Measurements from ENCODE around the gene EPHB2. TPM values are rescaled to one million over a fixed set of nuclear protein-coding genes. Genes with fewer than 3 reads are reported as not detected.

EPHB2 gene
- total and polyA plus RNA-seq, 7 experiments from 2014 or later: 0.27 to 2.2 (median 0.49) TPM; not detected in 3

DNA sequence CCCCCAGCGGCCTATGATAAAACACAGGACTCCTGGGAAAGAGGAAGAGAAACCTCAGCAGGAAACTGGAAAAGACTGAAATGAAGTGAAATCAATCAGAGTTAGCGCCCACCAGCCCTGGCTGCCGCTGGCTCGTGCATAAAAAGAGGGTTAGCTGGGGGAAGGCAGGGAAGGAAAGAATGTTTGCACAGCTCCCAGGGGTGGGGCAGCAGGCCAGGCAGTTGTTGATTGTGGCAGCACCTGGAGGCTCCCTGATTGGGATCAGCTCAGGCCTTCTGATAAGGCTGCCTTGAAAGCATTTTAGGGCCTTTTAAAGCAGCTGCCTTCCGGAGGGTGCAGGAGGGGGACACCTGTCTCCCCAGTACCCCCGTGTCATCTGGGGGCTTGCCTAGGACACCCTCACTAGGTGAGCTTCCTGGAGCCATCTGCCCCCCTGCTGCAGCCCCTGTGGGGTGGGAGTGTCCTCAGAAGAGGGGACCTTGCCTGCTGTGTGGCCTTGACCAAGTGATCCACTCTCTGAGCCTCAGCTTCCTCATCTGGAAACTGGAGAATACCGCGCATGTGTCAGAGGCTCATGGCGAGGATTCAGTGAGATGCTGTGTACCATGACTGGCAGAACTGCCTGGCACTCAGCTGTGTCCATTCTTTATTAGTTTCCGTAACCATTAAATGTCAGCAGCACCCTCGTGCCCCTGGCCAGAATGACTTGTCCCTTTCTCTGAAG lies 6.6 kb downstream of the EPHB2 start:
- H3K36me3 Mint-ChIP-seq: no peaks in the 10 kb centered on the region
- intact Hi-C loops (cut with micrococcal nuclease): no loop called here
- no peaks in the 10 kb centered on the region for H3K27me3 ChIP-seq (ENCODE audit: control insufficient read depth in 2 of 2, insufficient read depth in 2 of 2, low read length in 2 of 2)
- H3K36me3 ChIP-seq (ENCODE audit: control insufficient read depth in 2 of 3, insufficient read depth in 3 of 3, low read length in 3 of 3): no peaks in the 10 kb centered on the region
- H3K27ac ChIP-seq (ENCODE audit: low read depth, low read length): no peak overlapping the region
- H3K9me3 ChIP-seq (ENCODE audit: control insufficient read depth in 2 of 3, low read length in 3 of 3): no peaks in the 10 kb centered on the region
- H3K27me3 Mint-ChIP-seq: peaks cover 23 to 51% (median 33%) of the 10 kb centered on the region in 5 donors
- H3K4me3 ChIP-seq (ENCODE audit: low read length): no peak overlapping the region
- H3K27ac Mint-ChIP-seq: no peak overlapping the region
- DNase-seq (no peak), ATAC-seq (no peak)
- CTCF ChIA-PET: no interaction called here
- POLR2A ChIA-PET: no interaction called here
- no peaks in the 10 kb centered on the region for H3K4me1 ChIP-seq (ENCODE audit: control insufficient read depth in 2 of 2, insufficient read depth in 2 of 2, low read length in 2 of 2)
- H3K9me3 Mint-ChIP-seq: peaks cover 0 to 1% (median 0%) of the 10 kb centered on the region in 11 donors
- H3K4me3 Mint-ChIP-seq: no peak overlapping the region
- peaks cover 0 to 2% (median 0%) of the 10 kb centered on the region in 7 donors for H3K4me1 Mint-ChIP-seq

GRCh38 chr1:22721122-22721873 lies 10.7 kb downstream of the EPHB2 start:
- peaks cover 4 to 26% (median 17%) of the 10 kb centered on the region in 5 donors for H3K27me3 Mint-ChIP-seq
- no peaks in the 10 kb centered on the region for H3K36me3 Mint-ChIP-seq
- no peaks in the 10 kb centered on the region for H3K27me3 ChIP-seq (ENCODE audit: control insufficient read depth in 2 of 2, insufficient read depth in 2 of 2, low read length in 2 of 2)
- H3K4me3 Mint-ChIP-seq: no peak overlapping the region
- no peak overlapping the region for H3K27ac ChIP-seq (ENCODE audit: low read depth, low read length)
- ATAC-seq: no peak
- no peaks in the 10 kb centered on the region for H3K9me3 ChIP-seq (ENCODE audit: control insufficient read depth in 2 of 3, low read length in 3 of 3)
- intact Hi-C loops (cut with micrococcal nuclease): no loop called here
- H3K4me3 ChIP-seq (ENCODE audit: low read length): no peak overlapping the region
- no peak overlapping the region for H3K27ac Mint-ChIP-seq
- DNase-seq: no peak
- no peaks in the 10 kb centered on the region for H3K4me1 ChIP-seq (ENCODE audit: control insufficient read depth in 2 of 2, insufficient read depth in 2 of 2, low read length in 2 of 2)
- ChIA-PET POLR2A (no interaction called here), CTCF (no interaction called here)
- no peaks in the 10 kb centered on the region for H3K36me3 ChIP-seq (ENCODE audit: control insufficient read depth in 2 of 3, insufficient read depth in 3 of 3, low read length in 3 of 3)
- H3K4me1 Mint-ChIP-seq: peaks cover 0 to 1% (median 0%) of the 10 kb centered on the region in 7 donors
- peaks cover 0 to 3% (median 0%) of the 10 kb centered on the region in 11 donors for H3K9me3 Mint-ChIP-seq

DNA sequence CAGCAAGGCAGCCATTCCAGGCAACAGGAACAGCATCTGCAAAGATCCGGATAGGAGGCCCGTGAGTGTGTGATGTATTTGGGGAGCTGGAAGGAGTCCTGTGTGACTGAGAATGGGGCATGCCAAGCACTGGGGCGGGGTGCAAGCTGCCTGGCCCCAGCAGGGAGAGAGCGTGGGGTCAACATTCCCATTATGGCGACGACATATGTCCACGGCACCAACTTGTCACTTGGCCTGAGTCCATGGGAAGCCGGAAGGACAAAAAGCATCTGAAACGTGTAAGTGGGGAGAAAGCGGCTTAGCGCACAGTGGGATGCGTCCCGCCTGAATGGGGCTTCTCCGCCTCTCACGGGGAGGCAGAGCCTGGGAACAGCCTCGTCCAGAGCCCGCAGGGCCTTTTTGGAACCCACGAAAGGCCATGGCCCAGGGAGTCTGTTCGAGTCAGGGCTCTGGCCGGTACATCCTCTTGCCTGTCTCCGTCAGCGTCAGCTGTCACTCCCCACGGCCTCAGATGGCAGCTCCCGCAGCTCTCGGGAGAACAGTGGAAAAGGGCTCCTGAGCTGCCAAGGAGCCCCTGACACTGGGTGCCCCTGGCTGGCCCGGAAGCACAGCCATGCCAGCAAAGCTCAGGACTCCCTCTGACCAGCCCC lies 12.4 kb downstream of the EPHB2 start:
- Histone ChIP-seq H3K4me1 (ENCODE audit: control insufficient read depth in 2 of 2, insufficient read depth in 2 of 2, low read length in 2 of 2) (no peaks in the 10 kb centered on the region), H3K27me3 (ENCODE audit: control insufficient read depth in 2 of 2, insufficient read depth in 2 of 2, low read length in 2 of 2) (no peaks in the 10 kb centered on the region), H3K9me3 (ENCODE audit: control insufficient read depth in 2 of 3, low read length in 3 of 3) (no peaks in the 10 kb centered on the region), H3K4me3 (ENCODE audit: low read length) (no peak overlapping the region), H3K27ac (ENCODE audit: low read depth, low read length) (no peak overlapping the region), H3K36me3 (ENCODE audit: control insufficient read depth in 2 of 3, insufficient read depth in 3 of 3, low read length in 3 of 3) (no peaks in the 10 kb centered on the region)
- intact Hi-C loops (cut with micrococcal nuclease): no loop called here
- DNase-seq (no peak), ATAC-seq (no peak)
- POLR2A ChIA-PET: no interaction called here
- Mint-ChIP-seq H3K36me3 (no peaks in the 10 kb centered on the region), H3K9me3 (peaks cover 0 to 3% (median 0%) of the 10 kb centered on the region in 11 donors), H3K27ac (no peak overlapping the region), H3K4me1 (peaks cover 0 to 1% (median 0%) of the 10 kb centered on the region in 7 donors), H3K27me3 (peaks cover 4 to 26% (median 18%) of the 10 kb centered on the region in 5 donors), H3K4me3 (no peak overlapping the region)
- CTCF ChIA-PET: no interaction called here

DNA sequence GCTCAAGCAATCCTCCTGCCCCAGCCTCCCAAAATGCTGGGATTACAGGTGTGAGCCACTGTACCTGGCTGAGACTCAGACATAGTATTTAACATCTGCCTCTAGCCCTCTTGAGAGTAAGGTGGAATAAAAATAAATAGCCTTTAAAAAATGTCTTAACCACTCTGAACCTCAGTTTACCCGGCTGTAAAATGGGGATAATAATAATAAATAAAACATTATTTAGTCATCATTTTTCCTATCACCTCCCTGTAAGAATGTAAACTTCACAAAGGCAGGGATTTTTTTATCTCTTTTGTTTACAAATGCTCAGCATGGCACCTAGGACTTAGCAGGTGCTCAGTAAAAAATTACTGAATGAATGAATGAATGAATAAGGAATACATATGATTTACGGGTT lies 17.2 kb downstream of the EPHB2 start:
- H3K27me3 ChIP-seq (ENCODE audit: control insufficient read depth in 2 of 2, insufficient read depth in 2 of 2, low read length in 2 of 2): no peaks in the 10 kb centered on the region
- H3K27ac ChIP-seq (ENCODE audit: low read depth, low read length): no peak overlapping the region
- no peaks in the 10 kb centered on the region for H3K36me3 ChIP-seq (ENCODE audit: control insufficient read depth in 2 of 3, insufficient read depth in 3 of 3, low read length in 3 of 3)
- no peak overlapping the region for H3K4me3 ChIP-seq (ENCODE audit: low read length)
- no peak for DNase-seq
- Mint-ChIP-seq H3K4me1 (no peaks in the 10 kb centered on the region), H3K27ac (no peak overlapping the region), H3K27me3 (peaks cover 4 to 25% (median 13%) of the 10 kb centered on the region in 5 donors), H3K36me3 (no peaks in the 10 kb centered on the region), H3K9me3 (peaks cover 0 to 3% (median 0%) of the 10 kb centered on the region in 11 donors), H3K4me3 (no peak overlapping the region)
- ChIA-PET CTCF (no interaction called here), POLR2A (no interaction called here)
- H3K9me3 ChIP-seq (ENCODE audit: control insufficient read depth in 2 of 3, low read length in 3 of 3): no peaks in the 10 kb centered on the region
- no peaks in the 10 kb centered on the region for H3K4me1 ChIP-seq (ENCODE audit: control insufficient read depth in 2 of 2, insufficient read depth in 2 of 2, low read length in 2 of 2)
- intact Hi-C loops (cut with micrococcal nuclease): no loop called here
- no peak for ATAC-seq

DNA sequence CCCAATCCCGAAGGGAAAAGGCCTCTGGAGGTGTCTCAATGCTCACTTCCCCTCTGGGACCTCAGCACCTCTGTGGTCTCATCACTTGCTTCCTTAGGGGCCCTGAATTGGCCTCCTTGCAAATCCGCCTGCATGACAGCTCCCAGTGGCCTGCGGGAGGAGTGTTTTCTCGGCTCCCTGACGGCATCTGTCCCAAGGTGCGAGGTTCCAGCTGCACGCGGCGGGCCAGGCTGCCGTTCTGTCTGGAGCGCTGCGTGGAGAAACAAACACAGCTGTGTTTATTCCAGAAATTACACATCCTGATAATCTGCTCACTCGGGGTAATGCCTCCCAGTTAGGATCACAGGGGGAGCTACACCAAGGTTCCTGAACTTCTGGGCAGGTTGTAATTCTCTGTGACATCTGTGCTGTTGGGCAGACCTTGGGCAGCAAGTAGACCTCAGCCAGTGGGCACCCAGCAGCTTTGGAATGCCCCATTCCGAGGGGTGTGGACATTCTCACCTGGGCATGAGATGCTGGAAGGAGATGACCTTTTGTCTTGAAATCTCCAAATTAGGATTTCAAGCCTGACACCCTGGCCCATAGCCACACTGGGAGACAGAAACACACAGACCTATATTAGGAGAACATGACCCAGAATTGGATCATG lies 18.2 kb downstream of the EPHB2 start:
- Histone ChIP-seq H3K4me3 (ENCODE audit: low read length) (no peak overlapping the region), H3K27me3 (ENCODE audit: control insufficient read depth in 2 of 2, insufficient read depth in 2 of 2, low read length in 2 of 2) (no peaks in the 10 kb centered on the region), H3K9me3 (ENCODE audit: control insufficient read depth in 2 of 3, low read length in 3 of 3) (no peaks in the 10 kb centered on the region), H3K36me3 (ENCODE audit: control insufficient read depth in 2 of 3, insufficient read depth in 3 of 3, low read length in 3 of 3) (no peaks in the 10 kb centered on the region), H3K4me1 (ENCODE audit: control insufficient read depth in 2 of 2, insufficient read depth in 2 of 2, low read length in 2 of 2) (no peaks in the 10 kb centered on the region), H3K27ac (ENCODE audit: low read depth, low read length) (no peak overlapping the region)
- Mint-ChIP-seq H3K27me3 (peaks cover 4 to 24% (median 12%) of the 10 kb centered on the region in 5 donors), H3K36me3 (no peaks in the 10 kb centered on the region), H3K4me3 (no peak overlapping the region), H3K27ac (no peak overlapping the region), H3K4me1 (no peaks in the 10 kb centered on the region), H3K9me3 (peaks cover 0 to 3% (median 0%) of the 10 kb centered on the region in 11 donors)
- POLR2A ChIA-PET: no interaction called here
- intact Hi-C loops (cut with micrococcal nuclease): no loop called here
- CTCF ChIA-PET: no interaction called here
- DNase-seq (no peak), ATAC-seq (no peak)

DNA sequence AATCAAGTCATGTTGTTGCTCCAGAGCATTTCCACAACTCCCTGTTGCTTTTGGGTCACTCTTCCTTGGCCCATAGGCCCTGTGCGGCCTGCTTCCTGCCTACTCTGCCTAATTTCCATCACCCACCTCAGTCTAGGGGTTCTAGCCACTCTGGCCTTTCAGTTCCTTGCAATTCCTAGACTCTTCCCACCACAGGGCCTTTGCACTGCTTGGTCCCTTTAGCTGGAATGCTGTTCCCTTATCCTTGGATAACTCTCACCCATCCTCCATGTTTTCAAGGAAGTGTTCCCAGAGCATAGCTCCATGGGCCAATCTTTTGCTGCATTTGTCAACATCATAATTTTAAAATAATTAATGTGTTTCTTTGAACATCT lies 18.7 kb downstream of the EPHB2 start:
- Mint-ChIP-seq H3K9me3 (peaks cover 0 to 3% (median 0%) of the 10 kb centered on the region in 11 donors), H3K4me3 (no peak overlapping the region), H3K27me3 (peaks cover 4 to 20% (median 10%) of the 10 kb centered on the region in 5 donors), H3K27ac (no peak overlapping the region), H3K4me1 (no peaks in the 10 kb centered on the region), H3K36me3 (no peaks in the 10 kb centered on the region)
- CTCF ChIA-PET: no interaction called here
- no peak overlapping the region for H3K27ac ChIP-seq (ENCODE audit: low read depth, low read length)
- H3K9me3 ChIP-seq (ENCODE audit: control insufficient read depth in 2 of 3, low read length in 3 of 3): no peaks in the 10 kb centered on the region
- no peaks in the 10 kb centered on the region for H3K4me1 ChIP-seq (ENCODE audit: control insufficient read depth in 2 of 2, insufficient read depth in 2 of 2, low read length in 2 of 2)
- no peaks in the 10 kb centered on the region for H3K36me3 ChIP-seq (ENCODE audit: control insufficient read depth in 2 of 3, insufficient read depth in 3 of 3, low read length in 3 of 3)
- POLR2A ChIA-PET: no interaction called here
- intact Hi-C loops (cut with micrococcal nuclease): no loop called here
- ATAC-seq (no peak), DNase-seq (no peak)
- no peaks in the 10 kb centered on the region for H3K27me3 ChIP-seq (ENCODE audit: control insufficient read depth in 2 of 2, insufficient read depth in 2 of 2, low read length in 2 of 2)
- H3K4me3 ChIP-seq (ENCODE audit: low read length): no peak overlapping the region

Data from naive thymus-derived CD4-positive, alpha-beta T cell (primary cell).